ENCODE measurements around the gene DHRS13.

The DHRS13 gene

GRCh38 chr17:28885363-28885762, 17.5 kb downstream of the DHRS13 start:
- Mint-ChIP-seq H3K36me3 (ENCODE audit: low read depth) (peaks cover 25% of the 10 kb centered on the region), H3K27ac (no peak overlapping the region), H3K9me3 (no peaks in the 10 kb centered on the region), H3K4me1 (no peaks in the 10 kb centered on the region), H3K27me3 (ENCODE audit: low read depth) (no peaks in the 10 kb centered on the region), H3K4me3 (no peak overlapping the region)
- TF ChIP-seq CTCF (IDR thresholded peaks at IDR 0.05; ENCODE audit: unreplicated experiment in 3 of 3) = no peak

- Mint-ChIP-seq H3K9me3 (no peaks in the 10 kb centered on the region), H3K4me3 (no peak overlapping the region), H3K27me3 (ENCODE audit: low read depth) (no peaks in the 10 kb centered on the region), H3K36me3 (ENCODE audit: low read depth) (peaks cover 32% of the 10 kb centered on the region), H3K27ac (no peak overlapping the region), H3K4me1 (no peaks in the 10 kb centered on the region)
- no peak for TF ChIP-seq CTCF (IDR thresholded peaks at IDR 0.05; ENCODE audit: unreplicated experiment in 3 of 3)
Observed at GRCh38 chr17:28883967-28884702, 18.7 kb downstream of the DHRS13 start.

- Mint-ChIP-seq H3K4me3 (no peak overlapping the region), H3K27ac (no peak overlapping the region), H3K27me3 (ENCODE audit: low read depth) (no peaks in the 10 kb centered on the region), H3K4me1 (no peaks in the 10 kb centered on the region), H3K9me3 (no peaks in the 10 kb centered on the region), H3K36me3 (ENCODE audit: low read depth) (peaks cover 44% of the 10 kb centered on the region)
- TF ChIP-seq CTCF (IDR thresholded peaks at IDR 0.05; ENCODE audit: unreplicated experiment in 3 of 3) = no peak
Observed at GRCh38 chr17:28882154-28882895, 20.6 kb downstream of the DHRS13 start.

DNA sequence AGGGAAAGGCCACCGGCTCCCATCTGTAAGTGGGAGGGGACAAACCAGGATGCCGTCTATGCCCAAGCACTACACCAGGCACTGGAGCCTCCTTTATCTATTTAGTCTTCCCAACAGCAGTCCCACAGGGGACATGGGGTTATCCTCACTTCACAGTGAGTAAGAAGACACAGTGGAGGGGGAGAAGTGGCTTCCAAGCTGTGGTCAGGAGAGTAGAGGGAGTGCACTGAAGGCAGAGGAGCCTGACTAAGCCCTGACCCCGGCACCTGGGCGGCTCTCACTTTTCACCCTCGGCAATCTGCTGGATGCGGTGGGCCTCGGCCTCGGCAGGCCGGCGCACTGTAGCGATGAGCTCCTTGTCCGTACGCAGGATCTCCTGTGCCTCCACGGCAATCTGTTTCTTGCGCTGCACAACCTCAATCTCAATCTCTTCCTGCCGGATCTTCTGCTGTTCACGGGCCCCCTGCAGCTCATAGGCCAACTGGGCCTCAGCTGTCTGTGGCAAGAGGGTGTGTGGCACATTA, 21.3 kb downstream of the DHRS13 start:
- Mint-ChIP-seq H3K36me3 (ENCODE audit: low read depth) (peaks cover 44% of the 10 kb centered on the region), H3K27me3 (ENCODE audit: low read depth) (no peaks in the 10 kb centered on the region), H3K27ac (no peak overlapping the region), H3K4me1 (no peaks in the 10 kb centered on the region), H3K4me3 (no peak overlapping the region), H3K9me3 (no peaks in the 10 kb centered on the region)
- no peak for TF ChIP-seq CTCF (IDR thresholded peaks at IDR 0.05; ENCODE audit: unreplicated experiment in 3 of 3)

GRCh38 chr17:28880572-28880945, 22.3 kb downstream of the DHRS13 start:
- Mint-ChIP-seq H3K27me3 (ENCODE audit: low read depth) (no peaks in the 10 kb centered on the region), H3K4me3 (no peak overlapping the region), H3K36me3 (ENCODE audit: low read depth) (peaks cover 44% of the 10 kb centered on the region), H3K4me1 (no peaks in the 10 kb centered on the region), H3K9me3 (no peaks in the 10 kb centered on the region), H3K27ac (no peak overlapping the region)
- no peak for TF ChIP-seq CTCF (IDR thresholded peaks at IDR 0.05; ENCODE audit: unreplicated experiment in 3 of 3)
